ENCODE data around the gene RPN1. TPM values are rescaled to one million over a fixed set of nuclear protein-coding genes. Genes with fewer than 3 reads are reported as not detected.
A peak's percentile ranks its signal among the peaks of the same experiment; 100 is the strongest.

RPN1 gene
- total and polyA plus RNA-seq, 2 of the 8 experiments (the other 6 are each of a cell fraction or from before 2014, with no cell fraction given): 165 to 211 TPM

- TF ChIP-seq GTF2F1 (IDR thresholded peaks at IDR 0.05; ENCODE audit: borderline replicate concordance, low read depth, low read length) (no peak), POU5F1 (IDR thresholded peaks at IDR 0.05; ENCODE audit: low read depth, low read length) (no peak), ATF3 (IDR thresholded peaks at IDR 0.05; ENCODE audit: insufficient read depth, low read depth, low read length) (no peak), SP1 (IDR thresholded peaks at IDR 0.05; ENCODE audit: low read depth, low read length) (peak; percentile 60; the same call in 1 of the 2 replicates), MAFK (IDR thresholded peaks at IDR 0.05; ENCODE audit: low read depth, low read length) (no peak), CBX5 (IDR thresholded peaks at IDR 0.05; ENCODE audit: low read depth, low read length) (no peak), E2F6 (IDR thresholded peaks at IDR 0.05) (no peak; the same call in none of the 2 replicates), RBBP5 (IDR thresholded peaks at IDR 0.05; ENCODE audit: borderline replicate concordance, low read depth, low read length) (peak; percentile 84), JUN (IDR thresholded peaks at IDR 0.05; ENCODE audit: low read depth, low read length) (no peak), TCF12 (IDR thresholded peaks at IDR 0.05; ENCODE audit: low read depth, low read length) (no peak), GABPA (IDR thresholded peaks at IDR 0.05; ENCODE audit: borderline replicate concordance, insufficient read depth, low read length) (peak; percentile 59; the same call in 1 of the 2 replicates), CBX8 (IDR thresholded peaks at IDR 0.05; ENCODE audit: borderline replicate concordance, low read depth, low read length) (no peak), EZH2 (IDR thresholded peaks at IDR 0.05; ENCODE audit: low read depth, low read length, severe bottlenecking) (no peak), CTCF (IDR thresholded peaks at IDR 0.05; ENCODE audit: control extremely low read depth in 1 of 3, insufficient read depth in 1 of 3, low read depth in 1 of 3, low read length in 3 of 3) (peak; percentile 95 to 100 (median 99)), RFX5 (IDR thresholded peaks at IDR 0.05; ENCODE audit: borderline replicate concordance, low read depth, low read length) (no peak), KDM1A (IDR thresholded peaks at IDR 0.05; ENCODE audit: borderline replicate concordance, low read length) (no peak), HDAC6 (IDR thresholded peaks at IDR 0.05; ENCODE audit: low read depth, low read length) (no peak)
Observed at GRCh38 chr3:128680603-128681368, 30.2 kb upstream of the RPN1 start (continued).
